PC-9 (cell line): ENCODE data around the gene SPATS2L. TPM values are rescaled to one million over a fixed set of nuclear protein-coding genes. Genes with fewer than 3 reads are reported as not detected.

Source experiments
- BruUV-seq: library from RNA; stranded (reverse); fragments of 400-500 nt; replicated peaks from 2 replicates; lab custom pipeline; 2021; lab: Mats Ljungman, UMichigan
- CTCF ChIA-PET: fragments of 300-600 bp; sonication (Branson Sonifier 250); formaldehyde crosslinking; loops from one replicate; lab custom pipeline; 2022; ENCODE audit warnings: antibody characterized with exemption; lab: Charles Lee
- POLR2A ChIA-PET: fragments of 300-600 bp; sonication (Branson Sonifier 250); formaldehyde crosslinking; loops from one replicate; lab custom pipeline; 2022; ENCODE audit warnings: antibody characterized with exemption; ENCODE audit not compliant: unreplicated experiment; lab: Charles Lee
- DNase-seq, 2 experiments: peaks; one replicate each; pipeline versions ENCODE4 v3.0.0 to v3.0.0-alpha.2; 2015 to 2022; ENCODE audit warnings: mixed read lengths in 1 of 2
- H2AFZ ChIP-seq: fragments of 200-600 bp; sonication (generic); 2 replicates; pipeline ENCODE4 v1.8.1; 2017; ENCODE audit warnings: antibody characterized with exemption
- H3F3A ChIP-seq: fragments of 200-600 bp; sonication (generic); 2 replicates; pipeline ENCODE4 v1.8.1; 2017; ENCODE audit warnings: antibody characterized with exemption, mild to moderate bottlenecking, low read depth; ENCODE audit not compliant: insufficient read depth
- H3K27ac ChIP-seq: fragments of 200-600 bp; sonication (generic); 2 replicates; pipeline ENCODE4 v1.6.1; 2016; ENCODE audit warnings: mixed run types
- H3K27me3 ChIP-seq: fragments of 200-600 bp; sonication (generic); 2 replicates; pipeline ENCODE4 v1.6.1; 2016; ENCODE audit warnings: low read depth, mixed run types; ENCODE audit not compliant: insufficient read depth
- H3K36me3 ChIP-seq: fragments of 200-600 bp; sonication (generic); 2 replicates; pipeline ENCODE4 v1.6.1; 2016; ENCODE audit warnings: low read depth, mixed run types
- H3K4me1 ChIP-seq: fragments of 200-600 bp; sonication (generic); replicated peaks from 2 replicates; pipeline ENCODE4 v1.6.1; 2016; ENCODE audit warnings: mixed run types; ENCODE audit not compliant: insufficient read depth
- H3K4me2 ChIP-seq: fragments of 200-600 bp; sonication (generic); 2 replicates; pipeline ENCODE4 v1.6.1; 2017; ENCODE audit warnings: mixed run types
- H3K4me3 ChIP-seq: fragments of 200-600 bp; sonication (generic); 2 replicates; pipeline ENCODE4 v1.6.1; 2016; ENCODE audit warnings: mixed run types
- H3K79me2 ChIP-seq: fragments of 200-600 bp; sonication (generic); 2 replicates; pipeline ENCODE4 v1.6.1; 2017; ENCODE audit warnings: low read depth, mixed run types
- H3K9me2 ChIP-seq: fragments of 200-600 bp; sonication (generic); 2 replicates; pipeline ENCODE4 v1.8.1; 2017; ENCODE audit warnings: mild to moderate bottlenecking; ENCODE audit not compliant: insufficient read depth
- H3K9me3 ChIP-seq: fragments of 200-600 bp; sonication (generic); 2 replicates; pipeline ENCODE4 v1.8.1; 2016; ENCODE audit warnings: low read depth; ENCODE audit not compliant: insufficient read depth
- H4K20me1 ChIP-seq: fragments of 200-600 bp; sonication (generic); 2 replicates; pipeline ENCODE4 v1.8.1; 2017; ENCODE audit not compliant: insufficient read depth
- EZH2 ChIP-seq: fragments of 200-600 bp; sonication (generic); IDR thresholded peaks from 2 replicates; pipeline ENCODE4 v1.8.0; 2017; ENCODE audit warnings: antibody characterized with exemption, low read depth
- intact Hi-C: fragments of 100-400 bp; cut with micrococcal nuclease; formaldehyde crosslinking; loops from one replicate; pipeline ENCODE4 v1.10.0; 2022; ENCODE audit not compliant: unreplicated experiment
- total RNA-seq: library from RNA; stranded (reverse); gene quantifications from 2 replicates; pipeline ENCODE4 v1.2.3, GENCODE V29; 2021
- TF ChIP-seq, protein P1 (sequence below): fragments of 200-600 bp; sonication (generic); conservative IDR thresholded peaks from 2 replicates; pipeline ENCODE4 v1.6.1; 2017; ENCODE audit warnings: mixed run types, antibody characterized with exemption, mild to moderate bottlenecking, moderate library complexity

SPATS2L gene
- total RNA-seq, 1 experiment from 2014 or later, result 199 TPM

DNA sequence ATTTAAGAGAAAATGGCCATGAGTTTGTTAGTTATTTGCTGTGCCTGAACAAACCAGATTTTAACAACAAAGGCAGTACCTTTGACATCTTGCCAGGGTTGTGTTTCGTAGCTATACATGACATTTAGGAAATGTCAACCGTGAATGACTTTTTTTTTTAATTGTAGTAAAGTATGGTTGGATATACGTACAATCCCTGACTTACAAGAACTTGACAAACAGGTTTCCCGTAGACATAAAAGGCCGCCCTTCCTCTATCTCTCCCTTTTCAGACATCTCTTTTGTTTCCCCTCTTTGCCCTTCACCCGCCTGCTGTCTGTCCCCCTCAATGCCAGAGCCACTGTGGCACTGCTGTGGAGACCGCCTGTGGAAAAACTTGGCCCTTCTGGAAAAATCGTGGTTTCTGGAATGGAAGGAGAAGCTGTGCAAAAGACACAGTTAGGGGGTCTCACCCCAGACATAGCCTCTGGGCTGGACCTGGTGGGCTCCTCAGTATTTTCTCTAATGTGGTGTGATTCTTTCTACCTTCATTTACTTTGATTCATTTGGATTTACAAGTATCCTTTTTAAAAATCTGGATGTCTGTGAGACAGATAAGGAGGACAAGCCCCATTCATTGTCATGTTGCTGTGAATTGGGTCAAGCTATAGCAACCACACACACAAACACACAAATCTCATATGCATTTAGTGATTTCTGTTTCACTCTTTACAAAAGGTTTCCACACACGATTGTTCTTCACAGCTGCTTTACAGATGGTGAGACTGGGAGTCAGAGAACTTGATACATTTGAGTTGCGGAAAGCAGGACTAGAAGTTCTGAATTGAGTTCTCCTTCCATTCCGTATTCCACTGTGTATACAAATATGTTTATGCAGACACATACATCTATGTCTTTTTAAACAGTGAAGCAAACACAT is 48.6 kb downstream of the SPATS2L start:
- Histone ChIP-seq H3K9me2 (no peaks in the 10 kb centered on the region), H2AFZ (no peak overlapping the region), H3K9me3 (no peaks in the 10 kb centered on the region), H4K20me1 (no peaks in the 10 kb centered on the region), H3K27me3 (no peaks in the 10 kb centered on the region), H3K4me3 (no peak overlapping the region), H3K27ac (no peak overlapping the region), H3K4me2 (no peak overlapping the region), H3K79me2 (peaks cover 67% of the 10 kb centered on the region), H3F3A (peaks cover 16% of the 10 kb centered on the region; the same call in 1 of the 2 replicates), H3K36me3 (no peaks in the 10 kb centered on the region), H3K4me1 (peaks cover 45% of the 10 kb centered on the region)
- intact Hi-C loops, result loop anchor here (5.0 kb wide), 1 partner anchor 52 kb away; no protein-coding TSS in a partner anchor
- POLR2A ChIA-PET, result interaction anchor here (0.7 kb wide), 1 partner anchor 199 kb away, joined by 7 read pairs; no protein-coding TSS in a partner anchor
- CTCF ChIA-PET, result no interaction called here
- no TSS peak for BruUV-seq
- no peak for TF ChIP-seq EZH2
- TF ChIP-seq, protein P1, sequence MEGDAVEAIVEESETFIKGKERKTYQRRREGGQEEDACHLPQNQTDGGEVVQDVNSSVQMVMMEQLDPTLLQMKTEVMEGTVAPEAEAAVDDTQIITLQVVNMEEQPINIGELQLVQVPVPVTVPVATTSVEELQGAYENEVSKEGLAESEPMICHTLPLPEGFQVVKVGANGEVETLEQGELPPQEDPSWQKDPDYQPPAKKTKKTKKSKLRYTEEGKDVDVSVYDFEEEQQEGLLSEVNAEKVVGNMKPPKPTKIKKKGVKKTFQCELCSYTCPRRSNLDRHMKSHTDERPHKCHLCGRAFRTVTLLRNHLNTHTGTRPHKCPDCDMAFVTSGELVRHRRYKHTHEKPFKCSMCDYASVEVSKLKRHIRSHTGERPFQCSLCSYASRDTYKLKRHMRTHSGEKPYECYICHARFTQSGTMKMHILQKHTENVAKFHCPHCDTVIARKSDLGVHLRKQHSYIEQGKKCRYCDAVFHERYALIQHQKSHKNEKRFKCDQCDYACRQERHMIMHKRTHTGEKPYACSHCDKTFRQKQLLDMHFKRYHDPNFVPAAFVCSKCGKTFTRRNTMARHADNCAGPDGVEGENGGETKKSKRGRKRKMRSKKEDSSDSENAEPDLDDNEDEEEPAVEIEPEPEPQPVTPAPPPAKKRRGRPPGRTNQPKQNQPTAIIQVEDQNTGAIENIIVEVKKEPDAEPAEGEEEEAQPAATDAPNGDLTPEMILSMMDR, result no peak
- DNase-seq, result no peak

DNA sequence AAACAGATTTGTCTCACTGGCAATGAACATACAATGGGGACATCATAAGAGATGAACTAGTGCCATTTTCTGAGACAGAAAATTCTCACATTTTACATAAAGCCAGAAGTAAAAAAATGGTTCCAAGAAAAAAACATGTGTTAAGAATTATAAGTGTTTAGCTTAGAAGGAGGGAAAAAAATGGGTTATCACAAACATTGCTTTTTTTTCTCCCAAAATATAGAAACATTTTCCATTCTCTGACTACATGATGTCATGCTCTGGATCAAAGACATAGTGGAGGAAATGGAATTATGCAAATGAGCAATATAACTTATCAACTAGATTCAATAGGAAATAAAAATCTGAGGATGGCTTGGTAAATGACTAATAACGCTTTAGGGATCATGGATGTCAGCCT is 49.8 kb downstream of the SPATS2L start:
- Histone ChIP-seq H3F3A (peaks cover 16% of the 10 kb centered on the region; the same call in 1 of the 2 replicates), H3K4me1 (peaks cover 35% of the 10 kb centered on the region), H3K27ac (no peak overlapping the region), H3K4me2 (no peak overlapping the region), H3K9me3 (no peaks in the 10 kb centered on the region), H3K9me2 (no peaks in the 10 kb centered on the region), H3K36me3 (no peaks in the 10 kb centered on the region), H3K79me2 (peaks cover 61% of the 10 kb centered on the region), H3K27me3 (no peaks in the 10 kb centered on the region), H3K4me3 (no peak overlapping the region), H4K20me1 (no peaks in the 10 kb centered on the region), H2AFZ (no peak overlapping the region)
- ChIA-PET POLR2A (no interaction called here), CTCF (no interaction called here)
- DNase-seq, result no peak
- no TSS peak for BruUV-seq
- intact Hi-C loops, result no loop called here
- no peak for TF ChIP-seq EZH2
- TF ChIP-seq, protein P1, result no peak

DNA sequence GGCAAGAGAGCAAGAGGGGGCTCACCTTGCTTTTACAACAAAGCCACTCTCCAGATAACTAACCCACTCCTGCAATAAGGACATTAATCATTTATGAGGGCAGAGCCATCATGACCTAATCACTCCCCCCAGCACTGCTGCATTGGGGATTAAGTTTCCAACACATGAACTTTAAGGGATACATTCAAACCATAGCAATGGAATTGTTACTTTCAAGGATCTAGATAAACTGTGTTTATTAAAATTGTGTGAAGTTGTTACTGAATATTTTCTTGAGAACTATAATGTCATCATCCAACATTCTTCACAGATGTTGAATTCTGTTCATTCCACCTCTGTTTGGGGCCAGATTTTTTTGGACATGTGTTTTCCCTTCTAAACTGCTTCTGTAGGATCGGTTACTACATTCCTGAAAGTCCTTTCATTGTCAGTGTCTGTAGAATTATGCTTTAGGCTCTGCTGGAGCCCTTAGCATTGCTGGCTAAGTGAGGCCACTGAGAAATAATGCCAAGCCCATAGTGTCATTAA is 50.4 kb downstream of the SPATS2L start:
- no TSS peak for BruUV-seq
- Histone ChIP-seq H3K4me1 (peaks cover 29% of the 10 kb centered on the region), H3F3A (peaks cover 16% of the 10 kb centered on the region; the same call in 1 of the 2 replicates), H3K27ac (no peak overlapping the region), H3K9me2 (no peaks in the 10 kb centered on the region), H3K36me3 (no peaks in the 10 kb centered on the region), H3K4me2 (no peak overlapping the region), H4K20me1 (no peaks in the 10 kb centered on the region), H3K4me3 (no peak overlapping the region), H2AFZ (no peak overlapping the region), H3K9me3 (no peaks in the 10 kb centered on the region), H3K27me3 (no peaks in the 10 kb centered on the region), H3K79me2 (peaks cover 55% of the 10 kb centered on the region)
- no peak for TF ChIP-seq EZH2
- TF ChIP-seq, protein P1, result no peak
- ChIA-PET POLR2A (interaction anchor here (0.6 kb wide), 1 partner anchor 100 kb away, joined by 3 read pairs; no protein-coding TSS in a partner anchor), CTCF (no interaction called here)
- intact Hi-C loops, result no loop called here
- DNase-seq, result no peak
